PC-9 (cell line): ENCODE measurements around the gene AHCYL2. TPM values are rescaled to one million over a fixed set of nuclear protein-coding genes. Genes with fewer than 3 reads are reported as not detected.

Experiments used
- BruUV-seq: library from RNA; stranded (reverse); fragments of 400-500 nt; replicated peaks from 2 replicates; lab custom pipeline; 2021; lab: Mats Ljungman, UMichigan
- CTCF ChIA-PET: fragments of 300-600 bp; sonication (Branson Sonifier 250); formaldehyde crosslinking; loops from one replicate; lab custom pipeline; 2022; ENCODE audit warnings: antibody characterized with exemption; lab: Charles Lee
- POLR2A ChIA-PET: fragments of 300-600 bp; sonication (Branson Sonifier 250); formaldehyde crosslinking; loops from one replicate; lab custom pipeline; 2022; ENCODE audit warnings: antibody characterized with exemption; ENCODE audit not compliant: unreplicated experiment; lab: Charles Lee
- DNase-seq, 2 experiments: peaks; one replicate each; pipeline versions ENCODE4 v3.0.0 to v3.0.0-alpha.2; 2015 to 2022; ENCODE audit warnings: mixed read lengths in 1 of 2
- H2AFZ ChIP-seq: fragments of 200-600 bp; sonication (generic); 2 replicates; pipeline ENCODE4 v1.8.1; 2017; ENCODE audit warnings: antibody characterized with exemption
- H3F3A ChIP-seq: fragments of 200-600 bp; sonication (generic); 2 replicates; pipeline ENCODE4 v1.8.1; 2017; ENCODE audit warnings: antibody characterized with exemption, mild to moderate bottlenecking, low read depth; ENCODE audit not compliant: insufficient read depth
- H3K27ac ChIP-seq: fragments of 200-600 bp; sonication (generic); 2 replicates; pipeline ENCODE4 v1.6.1; 2016; ENCODE audit warnings: mixed run types
- H3K27me3 ChIP-seq: fragments of 200-600 bp; sonication (generic); 2 replicates; pipeline ENCODE4 v1.6.1; 2016; ENCODE audit warnings: low read depth, mixed run types; ENCODE audit not compliant: insufficient read depth
- H3K36me3 ChIP-seq: fragments of 200-600 bp; sonication (generic); 2 replicates; pipeline ENCODE4 v1.6.1; 2016; ENCODE audit warnings: low read depth, mixed run types
- H3K4me1 ChIP-seq: fragments of 200-600 bp; sonication (generic); replicated peaks from 2 replicates; pipeline ENCODE4 v1.6.1; 2016; ENCODE audit warnings: mixed run types; ENCODE audit not compliant: insufficient read depth
- H3K4me2 ChIP-seq: fragments of 200-600 bp; sonication (generic); 2 replicates; pipeline ENCODE4 v1.6.1; 2017; ENCODE audit warnings: mixed run types
- H3K4me3 ChIP-seq: fragments of 200-600 bp; sonication (generic); 2 replicates; pipeline ENCODE4 v1.6.1; 2016; ENCODE audit warnings: mixed run types
- H3K79me2 ChIP-seq: fragments of 200-600 bp; sonication (generic); 2 replicates; pipeline ENCODE4 v1.6.1; 2017; ENCODE audit warnings: low read depth, mixed run types
- H3K9me2 ChIP-seq: fragments of 200-600 bp; sonication (generic); 2 replicates; pipeline ENCODE4 v1.8.1; 2017; ENCODE audit warnings: mild to moderate bottlenecking; ENCODE audit not compliant: insufficient read depth
- H3K9me3 ChIP-seq: fragments of 200-600 bp; sonication (generic); 2 replicates; pipeline ENCODE4 v1.8.1; 2016; ENCODE audit warnings: low read depth; ENCODE audit not compliant: insufficient read depth
- H4K20me1 ChIP-seq: fragments of 200-600 bp; sonication (generic); 2 replicates; pipeline ENCODE4 v1.8.1; 2017; ENCODE audit not compliant: insufficient read depth
- EZH2 ChIP-seq: fragments of 200-600 bp; sonication (generic); IDR thresholded peaks from 2 replicates; pipeline ENCODE4 v1.8.0; 2017; ENCODE audit warnings: antibody characterized with exemption, low read depth
- intact Hi-C: fragments of 100-400 bp; cut with micrococcal nuclease; formaldehyde crosslinking; loops from one replicate; pipeline ENCODE4 v1.10.0; 2022; ENCODE audit not compliant: unreplicated experiment
- total RNA-seq: library from RNA; stranded (reverse); gene quantifications from 2 replicates; pipeline ENCODE4 v1.2.3, GENCODE V29; 2021
- TF ChIP-seq, protein P1 (sequence below): fragments of 200-600 bp; sonication (generic); conservative IDR thresholded peaks from 2 replicates; pipeline ENCODE4 v1.6.1; 2017; ENCODE audit warnings: mixed run types, antibody characterized with exemption, mild to moderate bottlenecking, moderate library complexity

AHCYL2 gene
- total RNA-seq, 1 experiment from 2014 or later: 15.7 TPM

DNA sequence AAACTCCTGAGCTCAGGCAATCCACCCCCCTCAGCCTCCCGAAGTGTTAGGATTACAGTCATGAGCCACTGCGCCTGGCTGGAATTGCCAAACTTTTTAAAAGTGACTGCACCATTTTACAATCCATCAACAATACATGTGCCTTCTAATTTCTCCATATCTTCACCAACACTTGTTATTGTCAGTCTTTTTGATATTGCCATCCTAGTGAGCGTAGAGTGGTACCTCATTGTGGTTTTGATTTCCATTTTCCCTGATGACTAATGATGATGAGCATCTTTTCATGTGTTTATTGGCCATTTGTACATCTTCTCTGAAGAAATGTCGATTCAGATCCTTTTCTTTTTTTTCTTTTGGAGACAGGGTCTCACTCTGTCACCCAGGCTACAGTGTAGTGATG is 187.7 kb downstream of the AHCYL2 start:
- Histone ChIP-seq H3K27me3 (no peaks in the 10 kb centered on the region), H3K9me3 (no peaks in the 10 kb centered on the region), H3K4me2 (no peak overlapping the region), H3K27ac (no peak overlapping the region), H4K20me1 (no peaks in the 10 kb centered on the region), H3K79me2 (no peaks in the 10 kb centered on the region), H3K4me1 (no peaks in the 10 kb centered on the region), H3K9me2 (no peaks in the 10 kb centered on the region), H3F3A (no peaks in the 10 kb centered on the region), H2AFZ (no peak overlapping the region), H3K36me3 (no peaks in the 10 kb centered on the region), H3K4me3 (no peak overlapping the region)
- ChIA-PET POLR2A (no interaction called here), CTCF (no interaction called here)
- intact Hi-C loops: no loop called here
- TF ChIP-seq, protein P1, sequence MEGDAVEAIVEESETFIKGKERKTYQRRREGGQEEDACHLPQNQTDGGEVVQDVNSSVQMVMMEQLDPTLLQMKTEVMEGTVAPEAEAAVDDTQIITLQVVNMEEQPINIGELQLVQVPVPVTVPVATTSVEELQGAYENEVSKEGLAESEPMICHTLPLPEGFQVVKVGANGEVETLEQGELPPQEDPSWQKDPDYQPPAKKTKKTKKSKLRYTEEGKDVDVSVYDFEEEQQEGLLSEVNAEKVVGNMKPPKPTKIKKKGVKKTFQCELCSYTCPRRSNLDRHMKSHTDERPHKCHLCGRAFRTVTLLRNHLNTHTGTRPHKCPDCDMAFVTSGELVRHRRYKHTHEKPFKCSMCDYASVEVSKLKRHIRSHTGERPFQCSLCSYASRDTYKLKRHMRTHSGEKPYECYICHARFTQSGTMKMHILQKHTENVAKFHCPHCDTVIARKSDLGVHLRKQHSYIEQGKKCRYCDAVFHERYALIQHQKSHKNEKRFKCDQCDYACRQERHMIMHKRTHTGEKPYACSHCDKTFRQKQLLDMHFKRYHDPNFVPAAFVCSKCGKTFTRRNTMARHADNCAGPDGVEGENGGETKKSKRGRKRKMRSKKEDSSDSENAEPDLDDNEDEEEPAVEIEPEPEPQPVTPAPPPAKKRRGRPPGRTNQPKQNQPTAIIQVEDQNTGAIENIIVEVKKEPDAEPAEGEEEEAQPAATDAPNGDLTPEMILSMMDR: no peak
- TF ChIP-seq EZH2: no peak
- no peak for DNase-seq
- BruUV-seq: no TSS peak

DNA sequence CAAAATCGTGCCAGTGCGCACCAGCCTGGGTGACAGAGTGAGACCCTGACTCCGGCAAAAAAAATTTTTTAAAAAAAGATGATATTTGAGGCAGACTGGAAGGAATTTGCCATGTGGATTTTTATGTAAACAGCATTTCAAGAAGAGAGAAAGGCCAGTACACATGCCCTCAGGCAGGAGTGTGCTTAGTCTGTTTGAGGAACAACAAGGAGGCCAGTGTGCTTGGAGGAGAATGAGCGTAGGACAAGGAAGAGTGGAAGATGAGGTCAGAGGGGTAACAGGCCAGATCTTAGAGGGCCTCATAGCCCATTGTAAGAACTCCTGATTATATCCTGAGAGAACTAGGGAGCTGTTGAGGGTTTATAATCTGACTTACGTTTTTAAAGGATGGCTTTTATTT is 192.2 kb downstream of the AHCYL2 start:
- no peaks in the 10 kb centered on the region for H3F3A ChIP-seq
- H3K27me3 ChIP-seq: no peaks in the 10 kb centered on the region
- H3K9me2 ChIP-seq: no peaks in the 10 kb centered on the region
- ChIA-PET CTCF (no interaction called here), POLR2A (no interaction called here)
- DNase-seq: no peak
- H3K4me2 ChIP-seq: no peak overlapping the region
- no peak overlapping the region for H3K4me3 ChIP-seq
- no peaks in the 10 kb centered on the region for H3K79me2 ChIP-seq
- H3K9me3 ChIP-seq: no peaks in the 10 kb centered on the region
- H3K27ac ChIP-seq: no peak overlapping the region
- BruUV-seq: no TSS peak
- TF ChIP-seq, protein P1: no peak
- TF ChIP-seq EZH2: no peak
- H3K36me3 ChIP-seq: no peaks in the 10 kb centered on the region
- H3K4me1 ChIP-seq: no peaks in the 10 kb centered on the region
- intact Hi-C loops: no loop called here
- no peaks in the 10 kb centered on the region for H4K20me1 ChIP-seq
- H2AFZ ChIP-seq: no peak overlapping the region

DNA sequence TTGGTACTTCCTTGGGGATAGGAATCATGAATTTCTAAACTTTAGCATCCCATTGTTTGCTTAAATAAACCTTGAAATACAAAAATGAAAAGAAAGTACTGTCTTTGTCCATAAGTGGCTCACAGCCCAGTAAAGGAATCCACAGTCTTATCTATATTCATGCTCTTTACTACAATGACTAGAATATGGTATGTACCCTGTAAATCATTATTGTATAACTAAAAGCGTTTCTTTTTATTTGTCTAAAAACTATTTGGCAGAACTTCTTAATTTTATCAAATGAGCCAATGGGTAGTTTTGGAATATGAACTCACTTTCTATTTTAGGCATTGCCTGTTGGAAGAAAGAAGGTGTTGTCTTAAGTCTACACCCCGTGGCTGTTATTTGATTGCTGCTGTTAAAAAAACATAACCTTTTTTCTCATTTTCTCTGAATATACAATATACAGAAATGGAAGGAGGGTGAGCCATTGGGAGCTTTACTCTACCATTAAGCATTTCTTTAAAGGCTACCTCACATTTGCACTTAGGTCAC is 197.0 kb downstream of the AHCYL2 start:
- POLR2A ChIA-PET: no interaction called here
- CTCF ChIA-PET: interaction anchor here (0.6 kb wide), 1 partner anchor 49 kb away, joined by 4 read pairs; no protein-coding TSS in a partner anchor
- Histone ChIP-seq H3K27me3 (no peaks in the 10 kb centered on the region), H3F3A (peaks cover 18% of the 10 kb centered on the region; the same call in 1 of the 2 replicates), H4K20me1 (no peaks in the 10 kb centered on the region), H3K4me1 (peaks cover 18% of the 10 kb centered on the region), H3K79me2 (no peaks in the 10 kb centered on the region), H3K4me2 (no peak overlapping the region), H3K4me3 (no peak overlapping the region), H3K9me3 (no peaks in the 10 kb centered on the region), H3K9me2 (no peaks in the 10 kb centered on the region), H2AFZ (no peak overlapping the region), H3K36me3 (0 out of 2 replicates have a peak, but pooled peaks cover 8% of the 10 kb centered on the region), H3K27ac (no peak overlapping the region)
- TF ChIP-seq EZH2: no peak
- TF ChIP-seq, protein P1: no peak
- no TSS peak for BruUV-seq
- no peak for DNase-seq
- intact Hi-C loops: no loop called here
